Measurements from ENCODE around the gene SIGLEC5. TPM values are rescaled to one million over a fixed set of nuclear protein-coding genes. Genes with fewer than 3 reads are reported as not detected.

The SIGLEC5 gene
- total RNA-seq, 4 donors from 2014 or later: 0.27 to 0.92 (median 0.44) TPM; not detected in 1

- no peaks in the 10 kb centered on the region for H3K36me3 ChIP-seq
- H3K27me3 ChIP-seq: no peaks in the 10 kb centered on the region
- 92 to 95% methylated on average over 8 of the region's 8 CpGs for WGBS, 2 donors
- H3K9me3 ChIP-seq: no peaks in the 10 kb centered on the region
- TF ChIP-seq CTCF (IDR thresholded peaks at IDR 0.05) (no peak), POLR2A (IDR thresholded peaks at IDR 0.05) (no peak)
- no peak overlapping the region for H3K27ac ChIP-seq
- H3K4me1 ChIP-seq: peaks cover 8 to 9% of the 10 kb centered on the region in 2 donors
- DNase-seq: no peak
- no peak overlapping the region for H3K4me3 ChIP-seq (replicated peaks in 1 of 3)
- intact Hi-C loops (cut with DNase I): loop anchor here (5.0 kb wide), 1 partner anchor 488 kb away; the partner anchor contains the start of gene CTU1
Observed at GRCh38 chr19:51595190-51596175, 34.7 kb downstream of the SIGLEC5 start.

- no peaks in the 10 kb centered on the region for H3K9me3 ChIP-seq
- peaks cover 8 to 9% of the 10 kb centered on the region in 2 donors for H3K4me1 ChIP-seq
- H3K27ac ChIP-seq: peak overlapping the region in 1 of 3 donors; percentile 10
- H3K36me3 ChIP-seq: no peaks in the 10 kb centered on the region
- 5 to 8% methylated on average over 6 of the region's 6 CpGs for WGBS, 2 donors
- TF ChIP-seq CTCF (IDR thresholded peaks at IDR 0.05): no peak
- TF ChIP-seq POLR2A (IDR thresholded peaks at IDR 0.05): peak in 1 of 2 donors; percentile 12
- DNase-seq: no peak
- H3K27me3 ChIP-seq: no peaks in the 10 kb centered on the region
- H3K4me3 ChIP-seq (replicated peaks in 1 of 3): peak overlapping the region; percentile 26 to 65 (median 40)
- intact Hi-C loops (cut with DNase I): loop anchor here (5.0 kb wide), 1 partner anchor 487 kb away; the partner anchor contains the start of gene CTU1
Observed at GRCh38 chr19:51594774-51595109, 35.5 kb downstream of the SIGLEC5 start.

- Histone ChIP-seq H3K4me1 (peaks cover 8 to 9% of the 10 kb centered on the region in 2 donors), H3K27me3 (no peaks in the 10 kb centered on the region), H3K27ac (peak overlapping the region in 1 of 3 donors; percentile 10), H3K9me3 (no peaks in the 10 kb centered on the region), H3K36me3 (no peaks in the 10 kb centered on the region), H3K4me3 (replicated peaks in 1 of 3) (peak overlapping the region; percentile 26 to 65 (median 43))
- TF ChIP-seq POLR2A (IDR thresholded peaks at IDR 0.05) (peak in 1 of 2 donors; percentile 50), CTCF (IDR thresholded peaks at IDR 0.05) (no peak)
- DNase-seq: peak; percentile 98 to 99
- intact Hi-C loops (cut with DNase I): no loop called here
- 0% methylated on average over 26 to 48 of the region's 61 CpGs for WGBS, 2 donors
Observed at GRCh38 chr19:51593969-51594773, 36.0 kb downstream of the SIGLEC5 start.

- Histone ChIP-seq H3K4me3 (replicated peaks in 1 of 3) (peak overlapping the region in 1 of 3 donors; percentile 65), H3K27me3 (no peaks in the 10 kb centered on the region), H3K36me3 (no peaks in the 10 kb centered on the region), H3K27ac (no peak overlapping the region), H3K4me1 (peaks cover 8 to 9% of the 10 kb centered on the region in 2 donors), H3K9me3 (no peaks in the 10 kb centered on the region)
- 33 to 38% methylated on average over 9 to 10 of the region's 10 CpGs for WGBS, 2 donors
- DNase-seq: no peak
- no peak for TF ChIP-seq CTCF (IDR thresholded peaks at IDR 0.05)
- no peak for TF ChIP-seq POLR2A (IDR thresholded peaks at IDR 0.05)
- intact Hi-C loops (cut with DNase I): no loop called here
Observed at GRCh38 chr19:51593138-51593890, 36.9 kb downstream of the SIGLEC5 start.
